Astrocyte (in vitro differentiated cells and primary cell): Measurements from ENCODE around the gene DEFB129. TPM values are rescaled to one million over a fixed set of nuclear protein-coding genes. Genes with fewer than 3 reads are reported as not detected.

ENCODE experiments used
- DNase-seq: peaks from one replicate; pipeline ENCODE4 v3.0.0-alpha.2; 2010; ENCODE audit warnings: low read depth
- FAIRE-seq: peaks from 2 replicates; lab custom pipeline; 2011; peaks lifted over from hg19 to GRCh38; lab: Jason Lieb, UNC
- H2AFZ ChIP-seq: 2 replicates; pipeline ENCODE4 v1.6.0; 2012; ENCODE audit warnings: low read depth, low read length, inconsistent platforms
- H3K27ac ChIP-seq: 2 replicates; pipeline ENCODE4 v1.5.1; 2011; ENCODE audit warnings: low read depth, low read length, inconsistent platforms
- H3K27me3 ChIP-seq: 2 replicates; pipeline ENCODE4 v1.6.0; 2011; ENCODE audit warnings: low read length, inconsistent platforms; ENCODE audit not compliant: insufficient read depth
- H3K36me3 ChIP-seq: 2 replicates; pipeline ENCODE4 v1.5.1; 2011; ENCODE audit warnings: low read length, inconsistent platforms; ENCODE audit not compliant: insufficient read depth
- H3K4me1 ChIP-seq: 2 replicates; pipeline ENCODE4 v1.5.1; 2011; ENCODE audit warnings: low read length, inconsistent platforms; ENCODE audit not compliant: insufficient read depth
- H3K4me2 ChIP-seq: 2 replicates; pipeline ENCODE4 v1.6.0; 2012; ENCODE audit warnings: low read length, inconsistent platforms
- H3K4me3 ChIP-seq: 2 replicates; pipeline ENCODE4 v1.5.1; 2011; ENCODE audit warnings: low read depth, mild to moderate bottlenecking, low read length, inconsistent platforms; ENCODE audit not compliant: insufficient read depth
- H3K79me2 ChIP-seq: 2 replicates; pipeline ENCODE4 v1.6.0; 2012; ENCODE audit warnings: mild to moderate bottlenecking, low read length, inconsistent platforms; ENCODE audit not compliant: insufficient read depth
- H3K9ac ChIP-seq: 2 replicates; pipeline ENCODE4 v1.6.0; 2012; ENCODE audit warnings: mild to moderate bottlenecking, low read length, inconsistent platforms
- H3K9me3 ChIP-seq: 2 replicates; pipeline ENCODE4 v1.5.1; 2012; ENCODE audit warnings: low read depth, mild to moderate bottlenecking, low read length, inconsistent platforms; ENCODE audit not compliant: insufficient read depth
- H4K20me1 ChIP-seq: 2 replicates; pipeline ENCODE4 v1.6.0; 2012; ENCODE audit warnings: low read length, inconsistent platforms; ENCODE audit not compliant: insufficient read depth
- H3K27ac Mint-ChIP-seq: one replicate; pipeline ENCODE4 v1.8.0; 2021; ENCODE audit warnings: mild to moderate bottlenecking, mixed read lengths; ENCODE audit not compliant: unreplicated experiment
- H3K27me3 Mint-ChIP-seq: one replicate; pipeline ENCODE4 v1.8.0; 2021; ENCODE audit warnings: low read depth, mixed read lengths; ENCODE audit not compliant: unreplicated experiment
- H3K36me3 Mint-ChIP-seq: one replicate; pipeline ENCODE4 v1.8.0; 2021; ENCODE audit warnings: low read depth, mixed read lengths; ENCODE audit not compliant: unreplicated experiment
- H3K4me1 Mint-ChIP-seq: one replicate; pipeline ENCODE4 v1.8.0; 2021; ENCODE audit warnings: low read depth, mixed read lengths; ENCODE audit not compliant: unreplicated experiment
- H3K4me3 Mint-ChIP-seq: one replicate; pipeline ENCODE4 v1.8.0; 2021; ENCODE audit warnings: mild to moderate bottlenecking, moderate library complexity, mixed read lengths; ENCODE audit not compliant: unreplicated experiment
- H3K9me3 Mint-ChIP-seq: one replicate; pipeline ENCODE4 v1.8.0; 2021; ENCODE audit warnings: mild to moderate bottlenecking, mixed read lengths; ENCODE audit not compliant: unreplicated experiment
- CTCF ChIP-seq: IDR thresholded peaks from 2 replicates; pipeline ENCODE4 v1.5.1; 2011; ENCODE audit warnings: low read depth, mild to moderate bottlenecking, inconsistent platforms, low read length, moderate library complexity; ENCODE audit not compliant: insufficient read depth
- EZH2 ChIP-seq: IDR thresholded peaks from 2 replicates; pipeline ENCODE4 v1.6.1; 2012; ENCODE audit warnings: mild to moderate bottlenecking, low read length, inconsistent platforms; ENCODE audit not compliant: insufficient read depth
- total RNA-seq: library from RNA; stranded (reverse); gene quantifications from 2 replicates; pipeline ENCODE4 v1.2.1, GENCODE V29; 2021

The DEFB129 gene
- total RNA-seq, 1 donor from 2014 or later, result not detected

GRCh38 chr20:257419-257818 is 30.4 kb downstream of the DEFB129 start, which contains the start of gene DEFB132:
DEFB132 (plus strand) TSS chr20:257724; CDS start chr20:257779, 55 bp downstream.
- no peak within 1 kb of the TSS for H3K4me3 Mint-ChIP-seq
- Histone ChIP-seq H3K4me3 (no peak within 1 kb of the TSS), H3K9me3 (no peaks in the 10 kb centered on the region), H4K20me1 (no peaks in the 10 kb centered on the region), H3K27ac (no peak within 1 kb of the TSS), H3K79me2 (no peaks in the 10 kb centered on the region), H3K4me1 (no peaks in the 10 kb centered on the region), H3K27me3 (no peaks in the 10 kb centered on the region), H3K36me3 (no peaks in the 10 kb centered on the region), H2AFZ (no peak within 1 kb of the TSS), H3K9ac (no peak within 1 kb of the TSS), H3K4me2 (no peak within 1 kb of the TSS)
- H3K4me1 Mint-ChIP-seq, result no peaks in the 10 kb centered on the region
- H3K27ac Mint-ChIP-seq, result no peak within 1 kb of the TSS
- H3K9me3 Mint-ChIP-seq, result no peaks in the 10 kb centered on the region
- no peaks in the 10 kb centered on the region for H3K36me3 Mint-ChIP-seq
- FAIRE-seq (no peak), DNase-seq (no peak)
- H3K27me3 Mint-ChIP-seq, result peaks cover 44% of the 10 kb centered on the region
- no peak for TF ChIP-seq EZH2
- no peak for TF ChIP-seq CTCF

GRCh38 chr20:258269-258858 is 31.3 kb downstream of the DEFB129 start:
- Mint-ChIP-seq H3K4me3 (no peak overlapping the region), H3K9me3 (no peaks in the 10 kb centered on the region), H3K4me1 (no peaks in the 10 kb centered on the region), H3K27me3 (peaks cover 46% of the 10 kb centered on the region), H3K36me3 (no peaks in the 10 kb centered on the region), H3K27ac (no peak overlapping the region)
- FAIRE-seq (no peak), DNase-seq (no peak)
- H2AFZ ChIP-seq, result no peak overlapping the region
- no peaks in the 10 kb centered on the region for H3K4me1 ChIP-seq
- H3K27ac ChIP-seq, result no peak overlapping the region
- H3K9me3 ChIP-seq, result no peaks in the 10 kb centered on the region
- no peaks in the 10 kb centered on the region for H3K27me3 ChIP-seq
- H3K79me2 ChIP-seq, result no peaks in the 10 kb centered on the region
- H3K36me3 ChIP-seq, result no peaks in the 10 kb centered on the region
- H3K9ac ChIP-seq, result no peak overlapping the region
- H4K20me1 ChIP-seq, result no peaks in the 10 kb centered on the region
- no peak overlapping the region for H3K4me2 ChIP-seq
- TF ChIP-seq EZH2, result no peak
- TF ChIP-seq CTCF, result no peak
- H3K4me3 ChIP-seq, result no peak overlapping the region

DNA sequence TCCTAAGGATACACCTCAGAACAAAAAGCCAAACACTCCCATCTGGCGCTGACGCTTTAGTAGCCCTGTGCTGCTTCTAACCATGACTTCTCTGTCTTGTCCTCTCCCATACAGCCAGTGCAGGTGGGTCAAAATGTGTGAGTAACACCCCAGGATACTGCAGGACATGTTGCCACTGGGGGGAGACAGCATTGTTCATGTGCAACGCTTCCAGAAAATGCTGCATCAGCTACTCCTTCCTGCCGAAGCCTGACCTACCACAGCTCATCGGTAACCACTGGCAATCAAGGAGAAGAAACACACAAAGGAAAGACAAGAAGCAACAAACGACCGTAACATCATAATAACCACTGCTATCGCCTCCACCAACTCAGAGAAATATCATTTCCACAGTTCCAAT is 31.9 kb downstream of the DEFB129 start:
- no peak overlapping the region for H2AFZ ChIP-seq
- Mint-ChIP-seq H3K9me3 (no peaks in the 10 kb centered on the region), H3K4me1 (no peaks in the 10 kb centered on the region), H3K27ac (no peak overlapping the region), H3K36me3 (no peaks in the 10 kb centered on the region), H3K27me3 (peaks cover 45% of the 10 kb centered on the region), H3K4me3 (no peak overlapping the region)
- H3K27ac ChIP-seq, result no peak overlapping the region
- no peaks in the 10 kb centered on the region for H3K36me3 ChIP-seq
- H4K20me1 ChIP-seq, result no peaks in the 10 kb centered on the region
- H3K4me2 ChIP-seq, result no peak overlapping the region
- DNase-seq, result no peak
- H3K27me3 ChIP-seq, result no peaks in the 10 kb centered on the region
- no peaks in the 10 kb centered on the region for H3K4me1 ChIP-seq
- H3K9me3 ChIP-seq, result no peaks in the 10 kb centered on the region
- no peaks in the 10 kb centered on the region for H3K79me2 ChIP-seq
- FAIRE-seq, result no peak
- TF ChIP-seq EZH2 (no peak), CTCF (no peak)
- H3K4me3 ChIP-seq, result no peak overlapping the region
- no peak overlapping the region for H3K9ac ChIP-seq
